Hepatocyte (in vitro differentiated cells): ENCODE data around the gene CCDC12.

Experiments
- EZH2 ChIP-seq: fragments of 200-600 bp; sonication (generic); IDR thresholded peaks from 2 replicates; pipeline ENCODE4 v1.6.1; 2016; ENCODE audit warnings: antibody characterized with exemption, mild to moderate bottlenecking, borderline replicate concordance
- EZH2phosphoT487 ChIP-seq: fragments of 200-600 bp; sonication (generic); IDR thresholded peaks from one replicate; pipeline ENCODE4 v1.6.1; 2018; ENCODE audit warnings: antibody characterized with exemption, mild to moderate bottlenecking, low read depth, moderate library complexity; ENCODE audit not compliant: unreplicated experiment, severe bottlenecking
- TF ChIP-seq, protein P1 (sequence below): fragments of 200-600 bp; sonication (generic); IDR thresholded peaks from 2 replicates; pipeline ENCODE4 v1.5.1; 2016; ENCODE audit warnings: antibody characterized with exemption, mild to moderate bottlenecking; ENCODE audit not compliant: poor library complexity

DNA sequence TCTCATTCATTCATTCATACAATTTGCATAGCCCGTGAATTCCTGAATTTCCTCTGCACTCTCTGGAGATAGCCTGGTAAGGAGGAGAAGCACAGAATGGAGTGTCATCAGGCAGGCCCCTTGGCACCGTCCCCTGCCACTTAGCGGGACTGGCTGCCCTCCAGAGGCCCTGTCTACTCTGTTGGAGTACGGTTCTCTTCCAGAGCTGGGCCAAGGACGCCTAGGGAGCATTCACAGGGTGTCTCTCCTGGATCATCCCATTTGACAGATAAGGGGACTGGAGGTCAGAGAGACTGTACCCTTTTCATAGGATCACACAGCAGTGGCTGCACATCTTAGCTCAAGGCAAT lies 51.0 kb downstream of the CCDC12 start:
- TF ChIP-seq, protein P1, sequence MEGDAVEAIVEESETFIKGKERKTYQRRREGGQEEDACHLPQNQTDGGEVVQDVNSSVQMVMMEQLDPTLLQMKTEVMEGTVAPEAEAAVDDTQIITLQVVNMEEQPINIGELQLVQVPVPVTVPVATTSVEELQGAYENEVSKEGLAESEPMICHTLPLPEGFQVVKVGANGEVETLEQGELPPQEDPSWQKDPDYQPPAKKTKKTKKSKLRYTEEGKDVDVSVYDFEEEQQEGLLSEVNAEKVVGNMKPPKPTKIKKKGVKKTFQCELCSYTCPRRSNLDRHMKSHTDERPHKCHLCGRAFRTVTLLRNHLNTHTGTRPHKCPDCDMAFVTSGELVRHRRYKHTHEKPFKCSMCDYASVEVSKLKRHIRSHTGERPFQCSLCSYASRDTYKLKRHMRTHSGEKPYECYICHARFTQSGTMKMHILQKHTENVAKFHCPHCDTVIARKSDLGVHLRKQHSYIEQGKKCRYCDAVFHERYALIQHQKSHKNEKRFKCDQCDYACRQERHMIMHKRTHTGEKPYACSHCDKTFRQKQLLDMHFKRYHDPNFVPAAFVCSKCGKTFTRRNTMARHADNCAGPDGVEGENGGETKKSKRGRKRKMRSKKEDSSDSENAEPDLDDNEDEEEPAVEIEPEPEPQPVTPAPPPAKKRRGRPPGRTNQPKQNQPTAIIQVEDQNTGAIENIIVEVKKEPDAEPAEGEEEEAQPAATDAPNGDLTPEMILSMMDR, result no peak
- no peak for TF ChIP-seq EZH2phosphoT487
- no peak for TF ChIP-seq EZH2
